Measurements from ENCODE around the gene ANKHD1. TPM values are rescaled to one million over a fixed set of nuclear protein-coding genes. Genes with fewer than 3 reads are reported as not detected.
"Not testable (repeated sequence)": the region's sequence is repeated elsewhere in the genome, so short reads cannot be mapped to it uniquely, and the experiment has no call there.

ANKHD1 gene
- total RNA-seq, 4 donors from 2014 or later: 51.3 to 93.6 (median 72.7) TPM

GRCh38 chr5:140418862-140419520 lies 17.4 kb downstream of the ANKHD1 start:
- no peaks in the 10 kb centered on the region for H3K27me3 ChIP-seq
- no peak for DNase-seq
- H3K27ac ChIP-seq: no peak overlapping the region
- in situ Hi-C loops (cut with MboI; ENCODE audit: low sequenced_read_pairs in 4 of 4): loop anchor here in 1 of 4 donors (25.0 kb wide), 1 partner anchor 243 kb away; the partner anchor contains the start of genes DND1 and WDR55
- no peak for TF ChIP-seq CTCF (IDR thresholded peaks at IDR 0.05 in 4 of 5, conservative IDR thresholded peaks at IDR 0.05 in 1 of 5)
- TF ChIP-seq POLR2A (IDR thresholded peaks at IDR 0.05): no peak
- ATAC-seq: no peak
- H3K4me3 ChIP-seq: no peak overlapping the region
- no peaks in the 10 kb centered on the region for H3K36me3 ChIP-seq
- intact Hi-C loops (cut with DNase I; ENCODE audit: low total_unique reads): no loop called here
- no peaks in the 10 kb centered on the region for H3K9me3 ChIP-seq
- peaks cover 24 to 27% of the 10 kb centered on the region in 2 donors for H3K4me1 ChIP-seq

GRCh38 chr5:140420226-140420570 lies 18.6 kb downstream of the ANKHD1 start:
- intact Hi-C loops (cut with DNase I; ENCODE audit: low total_unique reads): no loop called here
- Histone ChIP-seq H3K27me3 (no peaks in the 10 kb centered on the region), H3K4me1 (peaks cover 30 to 36% of the 10 kb centered on the region in 2 donors)

GRCh38 chr5:140420665-140421361 lies 19.2 kb downstream of the ANKHD1 start:
- H3K4me1 ChIP-seq: peaks cover 37 to 39% of the 10 kb centered on the region in 2 donors
- TF ChIP-seq POLR2A (IDR thresholded peaks at IDR 0.05) (no peak), CTCF (IDR thresholded peaks at IDR 0.05 in 4 of 5, conservative IDR thresholded peaks at IDR 0.05 in 1 of 5) (no peak)
- no peak overlapping the region for H3K4me3 ChIP-seq
- H3K9me3 ChIP-seq: no peaks in the 10 kb centered on the region
- intact Hi-C loops (cut with DNase I; ENCODE audit: low total_unique reads): no loop called here
- H3K36me3 ChIP-seq: no peaks in the 10 kb centered on the region
- DNase-seq (no peak), ATAC-seq (no peak)
- no peak overlapping the region for H3K27ac ChIP-seq
- no peaks in the 10 kb centered on the region for H3K27me3 ChIP-seq
- in situ Hi-C loops (cut with MboI; ENCODE audit: low sequenced_read_pairs in 4 of 4): loop anchor here in 1 of 4 donors (25.0 kb wide), 1 partner anchor 241 kb away; the partner anchor contains the start of genes DND1 and WDR55

More at GRCh38 chr5:140420226-140420570, 18.6 kb downstream of the ANKHD1 start:
- TF ChIP-seq CTCF (IDR thresholded peaks at IDR 0.05 in 4 of 5, conservative IDR thresholded peaks at IDR 0.05 in 1 of 5): no peak
- no peak for TF ChIP-seq POLR2A (IDR thresholded peaks at IDR 0.05)
- DNase-seq: no peak
- H3K27ac ChIP-seq: no peak overlapping the region
- H3K9me3 ChIP-seq: no peaks in the 10 kb centered on the region
- H3K4me3 ChIP-seq: no peak overlapping the region
- no peak for ATAC-seq
- no peaks in the 10 kb centered on the region for H3K36me3 ChIP-seq
- in situ Hi-C loops (cut with MboI; ENCODE audit: low sequenced_read_pairs in 4 of 4): loop anchor here in 1 of 4 donors (25.0 kb wide), 1 partner anchor 242 kb away; the partner anchor contains the start of genes DND1 and WDR55

GRCh38 chr5:140421375-140421774 lies 19.7 kb downstream of the ANKHD1 start:
- ATAC-seq; H3K27me3 ChIP-seq; intact Hi-C loops (cut with DNase I; ENCODE audit: low total_unique reads); DNase-seq; H3K27ac ChIP-seq; H3K4me3 ChIP-seq; H3K36me3 ChIP-seq; H3K9me3 ChIP-seq: not testable (repeated sequence)
- peaks cover 39 to 40% of the 10 kb centered on the region in 2 donors for H3K4me1 ChIP-seq
- in situ Hi-C loops (cut with MboI; ENCODE audit: low sequenced_read_pairs in 4 of 4): loop anchor here in 1 of 4 donors (25.0 kb wide), 1 partner anchor 241 kb away; the partner anchor contains the start of genes DND1 and WDR55

- Histone ChIP-seq H3K4me3 (no peak overlapping the region), H3K27me3 (no peaks in the 10 kb centered on the region), H3K9me3 (no peaks in the 10 kb centered on the region), H3K4me1 (peaks cover 39 to 40% of the 10 kb centered on the region in 2 donors), H3K36me3 (no peaks in the 10 kb centered on the region), H3K27ac (no peak overlapping the region)
- ATAC-seq (no peak), DNase-seq (no peak)
- in situ Hi-C loops (cut with MboI; ENCODE audit: low sequenced_read_pairs in 4 of 4): loop anchor here in 1 of 4 donors (25.0 kb wide), 1 partner anchor 239 kb away; the partner anchor contains the start of genes DND1 and WDR55
- TF ChIP-seq CTCF (IDR thresholded peaks at IDR 0.05 in 4 of 5, conservative IDR thresholded peaks at IDR 0.05 in 1 of 5): no peak
- no peak for TF ChIP-seq POLR2A (IDR thresholded peaks at IDR 0.05)
- intact Hi-C loops (cut with DNase I; ENCODE audit: low total_unique reads): no loop called here
These were observed 22.0 kb downstream of the ANKHD1 start for GRCh38 chr5:140423609-140424008.

Measured in gastrocnemius medialis (tissue), 4 donors.